Sigmoid colon (tissue), 4 donors: Measurements from ENCODE around the gene TSPAN18.

Experiments
- POLR2A ChIP-seq, 2 donors: fragments of 450-650 bp; IDR thresholded peaks; one replicate each; pipeline ENCODE4 v1.6.1; 2016; ENCODE audit warnings: antibody characterized with exemption in 2 of 2, mild to moderate bottlenecking in 2 of 2, moderate library complexity in 2 of 2
- POLR2AphosphoS5 ChIP-seq, 4 donors: sonication (generic); formaldehyde crosslinking; IDR thresholded peaks; one replicate each; pipeline ENCODE4 v1.6.1; 2017; ENCODE audit warnings: antibody characterized with exemption in 4 of 4
- TF ChIP-seq, protein P1 (sequence below), 4 experiments: fragments of 450-650 bp in 3 of 4; fragments of 200-600 bp in 1 of 4; IDR thresholded peaks; one replicate each; pipeline ENCODE4 v1.5.1; 2016 to 2019; ENCODE audit warnings: antibody characterized with exemption in 4 of 4, mild to moderate bottlenecking in 3 of 4, moderate library complexity in 2 of 4

- TF ChIP-seq, protein P1, sequence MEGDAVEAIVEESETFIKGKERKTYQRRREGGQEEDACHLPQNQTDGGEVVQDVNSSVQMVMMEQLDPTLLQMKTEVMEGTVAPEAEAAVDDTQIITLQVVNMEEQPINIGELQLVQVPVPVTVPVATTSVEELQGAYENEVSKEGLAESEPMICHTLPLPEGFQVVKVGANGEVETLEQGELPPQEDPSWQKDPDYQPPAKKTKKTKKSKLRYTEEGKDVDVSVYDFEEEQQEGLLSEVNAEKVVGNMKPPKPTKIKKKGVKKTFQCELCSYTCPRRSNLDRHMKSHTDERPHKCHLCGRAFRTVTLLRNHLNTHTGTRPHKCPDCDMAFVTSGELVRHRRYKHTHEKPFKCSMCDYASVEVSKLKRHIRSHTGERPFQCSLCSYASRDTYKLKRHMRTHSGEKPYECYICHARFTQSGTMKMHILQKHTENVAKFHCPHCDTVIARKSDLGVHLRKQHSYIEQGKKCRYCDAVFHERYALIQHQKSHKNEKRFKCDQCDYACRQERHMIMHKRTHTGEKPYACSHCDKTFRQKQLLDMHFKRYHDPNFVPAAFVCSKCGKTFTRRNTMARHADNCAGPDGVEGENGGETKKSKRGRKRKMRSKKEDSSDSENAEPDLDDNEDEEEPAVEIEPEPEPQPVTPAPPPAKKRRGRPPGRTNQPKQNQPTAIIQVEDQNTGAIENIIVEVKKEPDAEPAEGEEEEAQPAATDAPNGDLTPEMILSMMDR (IDR thresholded peaks at IDR 0.05) = no peak
- no peak for TF ChIP-seq POLR2A (IDR thresholded peaks at IDR 0.05)
- peak in 1 of 4 donors; percentile 9 for TF ChIP-seq POLR2AphosphoS5 (IDR thresholded peaks at IDR 0.05)
Observed at GRCh38 chr11:44734843-44735381, 8.2 kb downstream of the TSPAN18 start.
